Skeletal muscle satellite cell (primary cell): Measurements from ENCODE around the gene MRPS34.

Experiments used
- H3K27me3 ChIP-seq: 2 replicates; pipeline ENCODE4 v1.7.0; 2013; ENCODE audit warnings: low read length; ENCODE audit not compliant: control insufficient read depth, insufficient read depth
- H3K36me3 ChIP-seq: 2 replicates; pipeline ENCODE4 v1.7.0; 2013; ENCODE audit warnings: mild to moderate bottlenecking, control low read depth, low read length; ENCODE audit not compliant: insufficient read depth
- H3K4me1 ChIP-seq: 2 replicates; pipeline ENCODE4 v1.7.0; 2013; ENCODE audit warnings: low read length; ENCODE audit not compliant: control insufficient read depth, insufficient read depth
- H3K4me2 ChIP-seq: 2 replicates; pipeline ENCODE4 v1.7.0; 2013; ENCODE audit warnings: mild to moderate bottlenecking, low read length
- H3K4me3 ChIP-seq: 2 replicates; pipeline ENCODE4 v1.7.0; 2013; ENCODE audit warnings: low read length
- H3K9ac ChIP-seq: 2 replicates; pipeline ENCODE4 v1.7.0; 2013; ENCODE audit warnings: mild to moderate bottlenecking, low read depth, low read length, moderate library complexity
- H3K9me3 ChIP-seq: replicated peaks from 2 replicates; pipeline ENCODE4 v1.7.0; 2013; ENCODE audit warnings: mild to moderate bottlenecking, control low read depth, low read length

Gene MRPS34

GRCh38 chr16:1771188-1771863, 1.6 kb downstream of the MRPS34 start, which contains the start of gene NME3:
TSS of gene NME3 (minus strand) at chr16:1771543. CDS start at chr16:1771534, 9 bp downstream.
- no peaks in the 10 kb centered on the region for H3K9me3 ChIP-seq
- H3K27me3 ChIP-seq = no peaks in the 10 kb centered on the region
- H3K36me3 ChIP-seq = peaks cover 42% of the 10 kb centered on the region
- H3K4me3 ChIP-seq = peak within 1 kb of the TSS; percentile 92
- peak within 1 kb of the TSS; percentile 98 for H3K9ac ChIP-seq
- H3K4me2 ChIP-seq = peak within 1 kb of the TSS; percentile 85
- H3K4me1 ChIP-seq = peaks cover 32% of the 10 kb centered on the region

DNA sequence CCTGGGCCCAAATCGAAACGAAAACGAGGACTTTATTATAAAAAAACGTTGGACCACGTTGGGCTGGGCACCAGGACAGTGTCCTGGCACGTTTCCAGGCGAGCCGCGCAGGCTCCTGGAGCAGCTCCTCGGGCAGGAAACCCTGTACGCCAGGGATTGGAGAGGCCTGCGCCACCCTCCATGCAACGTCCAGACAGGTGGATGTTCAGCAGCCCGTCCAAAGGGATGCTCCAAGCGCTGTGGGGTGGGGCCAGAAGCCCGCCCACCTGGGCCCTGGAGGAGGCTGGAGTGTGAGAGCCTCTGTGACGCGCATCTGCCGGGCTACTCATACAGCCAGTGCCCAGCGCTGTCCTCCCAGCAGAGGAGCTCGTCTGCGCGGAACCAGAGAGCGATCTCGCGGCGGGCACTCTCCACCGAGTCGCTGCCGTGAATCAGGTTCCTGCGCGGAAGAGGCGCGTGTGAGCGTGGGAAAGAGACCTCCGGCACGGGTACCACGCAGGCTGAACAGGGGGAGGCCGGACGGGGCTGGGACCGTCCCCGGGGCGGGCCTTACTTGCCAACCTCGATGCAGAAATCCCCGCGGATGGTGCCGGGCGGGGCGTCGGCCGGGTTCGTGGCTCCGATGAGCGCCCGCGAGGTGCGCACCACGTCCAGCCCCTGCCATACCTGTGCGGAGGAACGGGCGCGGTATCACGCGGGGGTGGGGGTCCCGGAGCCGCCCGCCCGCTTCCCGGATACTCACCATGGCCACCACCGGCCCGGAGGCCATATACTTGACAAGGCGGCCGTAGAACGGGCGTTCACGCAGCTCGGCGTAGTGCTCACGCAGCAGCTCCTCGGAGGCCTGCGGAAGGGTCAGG, 2.4 kb downstream of the MRPS34 start:
- Histone ChIP-seq H3K9ac (peak overlapping the region; percentile 75), H3K36me3 (peaks cover 44% of the 10 kb centered on the region), H3K4me2 (peak overlapping the region; percentile 85), H3K27me3 (no peaks in the 10 kb centered on the region), H3K9me3 (no peaks in the 10 kb centered on the region), H3K4me3 (peak overlapping the region; percentile 92), H3K4me1 (peaks cover 32% of the 10 kb centered on the region)

- H3K36me3 ChIP-seq = peaks cover 49% of the 10 kb centered on the region
- H3K4me2 ChIP-seq = peak overlapping the region; percentile 85
- peaks cover 25% of the 10 kb centered on the region for H3K4me1 ChIP-seq
- H3K4me3 ChIP-seq = peak overlapping the region; percentile 92
- H3K27me3 ChIP-seq = no peaks in the 10 kb centered on the region
- no peaks in the 10 kb centered on the region for H3K9me3 ChIP-seq
- H3K9ac ChIP-seq = peak overlapping the region; percentile 75
Observed at GRCh38 chr16:1769402-1770300, 3.3 kb downstream of the MRPS34 start.

GRCh38 chr16:1768767-1769401, 4.0 kb downstream of the MRPS34 start:
- H3K4me2 ChIP-seq = no peak overlapping the region
- H3K4me3 ChIP-seq = no peak overlapping the region
- no peaks in the 10 kb centered on the region for H3K9me3 ChIP-seq
- H3K27me3 ChIP-seq = no peaks in the 10 kb centered on the region
- H3K9ac ChIP-seq = no peak overlapping the region
- H3K36me3 ChIP-seq = peaks cover 57% of the 10 kb centered on the region
- peaks cover 19% of the 10 kb centered on the region for H3K4me1 ChIP-seq

DNA sequence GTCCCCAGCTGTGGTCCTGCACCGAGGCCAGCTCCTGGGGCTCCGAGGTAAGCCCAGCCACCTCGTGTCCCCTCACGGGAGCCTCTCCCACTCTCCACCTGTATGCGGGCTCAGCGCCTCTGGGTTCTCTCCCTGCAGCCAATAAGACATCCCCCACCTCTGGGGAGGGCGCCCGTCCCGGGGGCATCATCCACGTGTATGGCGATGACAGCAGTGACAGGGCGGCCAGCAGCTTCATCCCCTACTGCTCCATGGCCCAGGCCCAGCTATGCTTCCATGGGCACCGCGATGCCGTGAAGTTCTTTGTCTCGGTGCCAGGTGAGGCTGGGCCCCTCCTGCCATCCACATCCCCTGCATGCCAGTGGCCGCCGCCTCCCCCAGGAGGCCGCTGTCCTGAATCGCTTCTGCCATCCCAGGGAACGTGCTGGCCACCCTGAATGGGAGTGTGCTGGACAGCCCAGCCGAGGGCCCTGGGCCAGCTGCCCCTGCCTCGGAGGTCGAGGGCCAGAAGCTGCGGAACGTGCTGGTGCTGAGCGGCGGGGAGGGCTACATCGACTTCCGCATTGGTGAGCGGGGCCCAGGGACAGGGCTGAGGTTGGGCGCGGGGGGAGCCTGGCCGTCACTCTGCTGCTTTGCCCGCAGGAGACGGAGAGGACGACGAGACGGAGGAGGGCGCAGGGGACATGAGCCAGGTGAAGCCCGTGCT, 4.7 kb downstream of the MRPS34 start:
- no peak overlapping the region for H3K4me3 ChIP-seq
- no peak overlapping the region for H3K4me2 ChIP-seq
- no peaks in the 10 kb centered on the region for H3K9me3 ChIP-seq
- peaks cover 19% of the 10 kb centered on the region for H3K4me1 ChIP-seq
- no peak overlapping the region for H3K9ac ChIP-seq
- H3K36me3 ChIP-seq = peaks cover 62% of the 10 kb centered on the region
- H3K27me3 ChIP-seq = no peaks in the 10 kb centered on the region

GRCh38 chr16:1767116-1767994, 5.6 kb downstream of the MRPS34 start:
- Histone ChIP-seq H3K4me3 (no peak overlapping the region), H3K4me2 (no peak overlapping the region), H3K9ac (no peak overlapping the region), H3K27me3 (no peaks in the 10 kb centered on the region), H3K4me1 (peaks cover 18% of the 10 kb centered on the region), H3K9me3 (no peaks in the 10 kb centered on the region), H3K36me3 (peaks cover 70% of the 10 kb centered on the region)

GRCh38 chr16:1766701-1767100, 6.2 kb downstream of the MRPS34 start:
- no peak overlapping the region for H3K4me2 ChIP-seq
- H3K9me3 ChIP-seq = no peaks in the 10 kb centered on the region
- peaks cover 76% of the 10 kb centered on the region for H3K36me3 ChIP-seq
- H3K4me1 ChIP-seq = peaks cover 11% of the 10 kb centered on the region
- H3K27me3 ChIP-seq = no peaks in the 10 kb centered on the region
- no peak overlapping the region for H3K4me3 ChIP-seq
- no peak overlapping the region for H3K9ac ChIP-seq

DNA sequence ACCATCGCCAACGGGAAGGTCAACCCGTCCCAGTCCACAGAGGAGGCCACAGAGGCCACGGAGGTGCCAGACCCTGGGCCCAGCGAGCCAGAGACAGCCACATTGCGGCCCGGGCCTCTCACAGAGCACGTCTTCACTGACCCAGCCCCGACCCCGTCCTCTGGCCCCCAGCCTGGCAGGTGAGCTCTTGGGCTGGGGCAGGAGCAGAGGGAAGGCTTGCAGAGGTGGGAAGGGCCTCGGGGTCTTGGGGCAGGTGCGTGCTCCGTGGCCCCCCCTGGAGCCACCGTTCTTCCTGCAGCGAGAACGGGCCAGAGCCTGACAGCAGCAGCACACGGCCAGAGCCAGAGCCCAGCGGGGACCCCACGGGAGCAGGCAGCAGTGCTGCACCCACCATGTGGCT, 6.7 kb downstream of the MRPS34 start:
- Histone ChIP-seq H3K9me3 (no peaks in the 10 kb centered on the region), H3K4me1 (peaks cover 11% of the 10 kb centered on the region), H3K4me3 (no peak overlapping the region), H3K36me3 (peaks cover 76% of the 10 kb centered on the region), H3K9ac (no peak overlapping the region), H3K27me3 (no peaks in the 10 kb centered on the region), H3K4me2 (no peak overlapping the region)

GRCh38 chr16:1765826-1766225, 7.1 kb downstream of the MRPS34 start:
- no peak overlapping the region for H3K9ac ChIP-seq
- H3K4me3 ChIP-seq = no peak overlapping the region
- H3K27me3 ChIP-seq = no peaks in the 10 kb centered on the region
- H3K36me3 ChIP-seq = peaks cover 76% of the 10 kb centered on the region
- H3K4me2 ChIP-seq = no peak overlapping the region
- no peaks in the 10 kb centered on the region for H3K9me3 ChIP-seq
- peaks cover 10% of the 10 kb centered on the region for H3K4me1 ChIP-seq

DNA sequence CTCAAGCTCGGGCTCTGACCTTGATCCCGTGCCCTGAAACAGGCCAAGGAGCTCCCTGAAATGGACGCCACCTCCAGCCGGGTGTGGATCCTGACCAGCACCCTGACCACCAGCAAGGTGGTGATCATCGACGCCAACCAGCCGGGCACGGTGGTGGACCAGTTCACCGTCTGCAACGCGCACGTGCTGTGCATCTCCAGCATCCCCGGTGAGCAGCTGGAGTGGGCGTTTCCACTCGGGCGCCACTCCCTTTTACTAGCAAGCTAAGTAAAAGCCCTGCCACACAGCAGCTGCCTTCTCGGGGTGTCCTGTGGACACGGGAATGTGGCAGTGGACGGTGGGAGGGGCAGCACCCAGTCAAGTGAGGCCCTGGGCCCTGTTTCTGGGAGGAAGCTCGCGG, 8.0 kb downstream of the MRPS34 start:
- H3K27me3 ChIP-seq = no peaks in the 10 kb centered on the region
- peaks cover 82% of the 10 kb centered on the region for H3K36me3 ChIP-seq
- peaks cover 1% of the 10 kb centered on the region for H3K4me1 ChIP-seq
- no peaks in the 10 kb centered on the region for H3K9me3 ChIP-seq
- no peak overlapping the region for H3K9ac ChIP-seq
- H3K4me3 ChIP-seq = no peak overlapping the region
- H3K4me2 ChIP-seq = no peak overlapping the region
